Endothelial cell of umbilical vein (primary cell): ENCODE measurements around the gene KRTAP10-2. TPM values are rescaled to one million over a fixed set of nuclear protein-coding genes. Genes with fewer than 3 reads are reported as not detected.
"Not testable (repeated sequence)": the region's sequence is repeated elsewhere in the genome, so short reads cannot be mapped to it uniquely, and the experiment has no call there.

Experiments used
- BruUV-seq: library from RNA; stranded (reverse); fragments of 400-500 nt; replicated peaks from 2 replicates; lab custom pipeline; 2021; lab: Mats Ljungman, UMichigan
- CTCF ChIA-PET: fragments of 300-600, 350-600 bp; sonication (Branson Sonifier 250); formaldehyde crosslinking; loops from one replicate; lab custom pipeline; 2021; ENCODE audit warnings: antibody characterized with exemption, inconsistent platforms; lab: Charles Lee
- POLR2A ChIA-PET: fragments of 300-600, 350-600 bp; sonication (Branson Sonifier 250); formaldehyde crosslinking; loops from one replicate; lab custom pipeline; 2021; ENCODE audit warnings: antibody characterized with exemption, inconsistent platforms; lab: Charles Lee
- DNase-seq: peaks from one replicate; pipeline ENCODE4 v3.0.0-alpha.2; 2011; ENCODE audit warnings: low read depth, low spot score
- FAIRE-seq: peaks from 2 replicates; lab custom pipeline; 2011; peaks lifted over from hg19 to GRCh38; lab: Jason Lieb, UNC
- H2AFZ ChIP-seq: 2 replicates; pipeline ENCODE4 v1.6.0; 2012; ENCODE audit warnings: low read depth, low read length, control low read depth, inconsistent platforms
- H3K27ac ChIP-seq: 2 replicates; pipeline ENCODE4 v1.5.1; 2011; ENCODE audit warnings: low read depth, mild to moderate bottlenecking, control low read depth, low read length, moderate library complexity; ENCODE audit not compliant: insufficient read depth
- H3K27me3 ChIP-seq, 2 experiments: 2 replicates each; pipeline versions ENCODE4 v1.6.0 to v1.6.1; 2011; ENCODE audit warnings: low read length in 2 of 2, mixed read lengths in 1 of 2; ENCODE audit not compliant: control insufficient read depth in 2 of 2, insufficient read depth in 2 of 2
- H3K36me3 ChIP-seq, 2 experiments: 2 replicates in 1 of 2; 3 replicates in 1 of 2; pipeline ENCODE4 v1.5.1; 2011; ENCODE audit warnings: low read length in 2 of 2, mild to moderate bottlenecking in 1 of 2, moderate library complexity in 1 of 2; ENCODE audit not compliant: control insufficient read depth in 2 of 2, insufficient read depth in 2 of 2; ENCODE audit errors: extremely low read depth in 1 of 2
- H3K4me1 ChIP-seq: 3 replicates; pipeline ENCODE4 v1.5.1; 2011; ENCODE audit warnings: mild to moderate bottlenecking, low read length; ENCODE audit not compliant: control insufficient read depth, insufficient read depth; ENCODE audit errors: extremely low read depth
- H3K4me2 ChIP-seq: 2 replicates; pipeline ENCODE4 v1.6.1; 2011; ENCODE audit warnings: low read length, control low read depth, mixed read lengths; ENCODE audit not compliant: insufficient read depth
- H3K4me3 ChIP-seq, 3 experiments: fragments of 200-600 bp in 1 of 3; sonication (generic), shearing (Covaris generic) in 1 of 3; replicated peaks in 1 of 3; 2 replicates each; pipeline ENCODE4 v1.5.1; 2011 to 2016; ENCODE audit warnings: control low read depth in 3 of 3, low read length in 3 of 3, mild to moderate bottlenecking in 2 of 3, inconsistent platforms in 1 of 3, low read depth in 1 of 3, moderate library complexity in 1 of 3; ENCODE audit not compliant: insufficient read depth in 1 of 3
- H3K79me2 ChIP-seq: 2 replicates; pipeline ENCODE4 v1.6.0; 2012; ENCODE audit warnings: low read length, inconsistent platforms; ENCODE audit not compliant: control insufficient read depth, insufficient read depth
- H3K9ac ChIP-seq: replicated peaks from 2 replicates; pipeline ENCODE3; 2011; ENCODE audit warnings: low read length, control low read depth; ENCODE audit not compliant: insufficient read depth; ENCODE audit errors: extremely low read depth
- H3K9me1 ChIP-seq: replicated peaks from 3 replicates; pipeline ENCODE4 v1.6.0; 2011; ENCODE audit warnings: mild to moderate bottlenecking, low read length; ENCODE audit not compliant: control insufficient read depth, insufficient read depth; ENCODE audit errors: extremely low read depth
- H3K9me3 ChIP-seq: replicated peaks from 2 replicates; pipeline ENCODE4 v1.5.1; 2012; ENCODE audit warnings: low read length, inconsistent platforms; ENCODE audit not compliant: control insufficient read depth, insufficient read depth
- H4K20me1 ChIP-seq: replicated peaks from 2 replicates; pipeline ENCODE3; 2011; ENCODE audit warnings: mild to moderate bottlenecking, low read length; ENCODE audit not compliant: control insufficient read depth, insufficient read depth; ENCODE audit errors: extremely low read depth
- CTCF ChIP-seq, 2 donors: IDR thresholded peaks; 1 replicate in 1 of 2; 2 replicates in 1 of 2; pipeline ENCODE4 v1.5.1; 2011; ENCODE audit warnings: low read length in 2 of 2, mild to moderate bottlenecking in 2 of 2, moderate library complexity in 2 of 2, control low read depth in 1 of 2, inconsistent platforms in 1 of 2, low read depth in 1 of 2; ENCODE audit not compliant: insufficient read depth in 1 of 2; ENCODE audit errors: extremely low read depth in 1 of 2
- EZH2 ChIP-seq: IDR thresholded peaks from 2 replicates; pipeline ENCODE4 v1.6.1; 2012; ENCODE audit warnings: borderline replicate concordance, low read depth, mild to moderate bottlenecking, moderate library complexity, low read length, inconsistent platforms; ENCODE audit not compliant: severe bottlenecking
- FOS ChIP-seq: IDR thresholded peaks from 2 replicates; pipeline ENCODE4 v1.6.1; 2011; ENCODE audit warnings: mild to moderate bottlenecking, low read length, moderate library complexity, borderline replicate concordance; ENCODE audit not compliant: insufficient read depth
- GATA2 ChIP-seq: IDR thresholded peaks from 2 replicates; pipeline ENCODE4 v1.7.0; 2011; ENCODE audit warnings: low read depth, mild to moderate bottlenecking, moderate library complexity, mixed read lengths, low read length; ENCODE audit not compliant: insufficient read length, insufficient read depth
- JUN ChIP-seq: IDR thresholded peaks from 2 replicates; pipeline ENCODE4 v1.6.1; 2011; ENCODE audit warnings: borderline replicate concordance, low read depth; ENCODE audit not compliant: insufficient read length, insufficient read depth
- MAX ChIP-seq: IDR thresholded peaks from 2 replicates; pipeline ENCODE4 v1.6.1; 2011; ENCODE audit not compliant: insufficient read depth, insufficient read length
- MYC ChIP-seq: IDR thresholded peaks from one replicate; pipeline ENCODE4 v1.6.1; 2011; ENCODE audit warnings: mild to moderate bottlenecking, low read depth, low read length
- POLR2A ChIP-seq: IDR thresholded peaks from 2 replicates; pipeline ENCODE4 v1.6.1; 2012; ENCODE audit warnings: low read depth, mild to moderate bottlenecking, control low read depth, low read length
- POLR2AphosphoS5 ChIP-seq: IDR thresholded peaks from 2 replicates; pipeline ENCODE4 v1.6.1; 2012; ENCODE audit warnings: low read depth, mild to moderate bottlenecking, control low read depth, low read length, moderate library complexity; ENCODE audit not compliant: insufficient read depth
- dilution Hi-C: fragments of 300-500 bp; cut with MboI; formaldehyde crosslinking; loops from one replicate; pipeline ENCODE4 v1.15.0; 2019; ENCODE audit warnings: low sequenced_read_pairs; ENCODE audit not compliant: extremely low pct_ligation_motif_present
- intact Hi-C: fragments of 100-400 bp; cut with micrococcal nuclease; formaldehyde crosslinking; loops from one replicate; pipeline ENCODE4 v1.10.0; 2022
- polyA plus RNA-seq, 4 experiments: library from polyadenylated mRNA; depleted of rRNA in 3 of 4; stranded (reverse) in 3 of 4; unstranded in 1 of 4; fragments of >200 nt; gene quantifications; 2 replicates each; pipeline versions ENCODE4 v1.2.1 to v1.2.3, GENCODE V29; 2011 to 2012; ENCODE audit warnings: missing spikeins in 1 of 4
- total RNA-seq: library from RNA; stranded (reverse); gene quantifications from 2 replicates; pipeline ENCODE4 v1.2.3, GENCODE V29; 2021

The KRTAP10-2 gene
- total and polyA plus RNA-seq, 2 donors (not counting 3 experiments of a cell fraction or from before 2014, with no cell fraction given): not detected

- intact Hi-C loops: no loop called here
- H3K79me2 ChIP-seq: no peaks in the 10 kb centered on the region
- POLR2A ChIA-PET: no interaction called here
- H3K9ac ChIP-seq: no peak overlapping the region
- H3K27ac ChIP-seq: no peak overlapping the region
- H3K36me3 ChIP-seq: no peaks in the 10 kb centered on the region
- CTCF ChIA-PET: interaction anchor here (2.2 kb wide), 1 partner anchor 289 kb away, joined by 11 read pairs; no protein-coding TSS in a partner anchor
- H4K20me1 ChIP-seq: no peaks in the 10 kb centered on the region
- no peaks in the 10 kb centered on the region for H3K4me1 ChIP-seq
- FAIRE-seq (no peak), DNase-seq (no peak)
- H3K9me1 ChIP-seq: no peaks in the 10 kb centered on the region
- no peaks in the 10 kb centered on the region for H3K27me3 ChIP-seq
- H3K4me2 ChIP-seq: no peak overlapping the region
- no TSS peak for BruUV-seq
- H3K9me3 ChIP-seq: no peaks in the 10 kb centered on the region
- H2AFZ ChIP-seq: no peak overlapping the region
- TF ChIP-seq GATA2 (no peak), POLR2A (no peak), POLR2AphosphoS5 (no peak), CTCF (IDR thresholded peaks at IDR 0.05; ENCODE audit: extremely low read depth in 1 of 2, insufficient read depth in 1 of 2, low read depth in 1 of 2, low read length in 2 of 2) (no peak), EZH2 (no peak), FOS (no peak), MAX (no peak), JUN (no peak), MYC (no peak)
- no peak overlapping the region for H3K4me3 ChIP-seq
- dilution Hi-C loops: no loop called here
Measured at GRCh38 chr21:44503901-44504399, 47.4 kb downstream of the KRTAP10-2 start.

- H3K9me3 ChIP-seq, H3K79me2 ChIP-seq, H3K4me2 ChIP-seq, H3K4me1 ChIP-seq, FAIRE-seq, dilution Hi-C loops, H2AFZ ChIP-seq, H3K4me3 ChIP-seq, intact Hi-C loops, H3K9ac ChIP-seq, H3K9me1 ChIP-seq, H3K27me3 ChIP-seq, H4K20me1 ChIP-seq, DNase-seq, H3K27ac ChIP-seq, BruUV-seq, H3K36me3 ChIP-seq, CTCF ChIA-PET, POLR2A ChIA-PET: not testable (repeated sequence)
Measured at GRCh38 chr21:44503006-44503889, 48.1 kb downstream of the KRTAP10-2 start.
